PFSK-1 (cell line): ENCODE results near the gene PPP2R2D.

Experiments used
- FOXP2 ChIP-seq: optimal IDR thresholded peaks from 2 replicates; pipeline ENCODE3; 2011; ENCODE audit warnings: borderline replicate concordance, control low read depth, inconsistent platforms; ENCODE audit not compliant: insufficient read depth; ENCODE audit errors: extremely low read length, extremely low read depth
- POLR2AphosphoS5 ChIP-seq: IDR thresholded peaks from 2 replicates; pipeline ENCODE4 v1.6.1; 2012; ENCODE audit warnings: low read depth, mild to moderate bottlenecking, control low read depth, low read length, moderate library complexity
- SIN3A ChIP-seq: IDR thresholded peaks from 2 replicates; pipeline ENCODE4 v1.6.1; 2012; ENCODE audit warnings: mild to moderate bottlenecking, low read length, moderate library complexity, borderline replicate concordance; ENCODE audit not compliant: insufficient read depth
- TAF1 ChIP-seq: IDR thresholded peaks from 2 replicates; pipeline ENCODE4 v1.6.1; 2012; ENCODE audit warnings: low read length, control low read depth, borderline replicate concordance; ENCODE audit not compliant: insufficient read depth
- TF ChIP-seq, protein P1 (sequence below), 2 experiments: IDR thresholded peaks; 2 replicates each; pipeline versions ENCODE4 v1.6.1 to v1.8.0; 2011 to 2012; ENCODE audit warnings: low read depth in 2 of 2, low read length in 2 of 2, control low read depth in 1 of 2, inconsistent platforms in 1 of 2, mild to moderate bottlenecking in 1 of 2, moderate library complexity in 1 of 2; ENCODE audit not compliant: insufficient read depth in 1 of 2

DNA sequence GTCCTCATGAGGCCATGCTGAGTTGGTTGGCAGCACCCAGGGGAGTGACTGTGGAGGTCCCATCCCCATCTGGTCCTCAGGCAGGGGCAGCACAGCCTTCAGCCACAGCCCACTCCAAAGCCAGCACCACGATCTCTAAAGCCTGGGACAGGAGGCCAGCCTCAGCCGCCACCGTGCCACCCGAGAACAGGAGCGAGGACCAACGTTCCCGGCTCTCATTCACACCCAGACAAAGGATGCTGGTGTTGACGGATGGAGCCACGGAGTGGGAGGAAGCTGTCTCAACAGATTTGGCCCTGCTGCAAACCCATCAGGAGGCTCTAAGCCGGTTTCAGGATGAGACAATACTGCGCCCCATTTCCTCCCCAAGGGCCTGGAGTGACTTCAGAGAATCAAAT, 42.7 kb upstream of the PPP2R2D start:
- TF ChIP-seq SIN3A (no peak), POLR2AphosphoS5 (no peak), TAF1 (no peak), FOXP2 (no peak)
- TF ChIP-seq, protein P1, sequence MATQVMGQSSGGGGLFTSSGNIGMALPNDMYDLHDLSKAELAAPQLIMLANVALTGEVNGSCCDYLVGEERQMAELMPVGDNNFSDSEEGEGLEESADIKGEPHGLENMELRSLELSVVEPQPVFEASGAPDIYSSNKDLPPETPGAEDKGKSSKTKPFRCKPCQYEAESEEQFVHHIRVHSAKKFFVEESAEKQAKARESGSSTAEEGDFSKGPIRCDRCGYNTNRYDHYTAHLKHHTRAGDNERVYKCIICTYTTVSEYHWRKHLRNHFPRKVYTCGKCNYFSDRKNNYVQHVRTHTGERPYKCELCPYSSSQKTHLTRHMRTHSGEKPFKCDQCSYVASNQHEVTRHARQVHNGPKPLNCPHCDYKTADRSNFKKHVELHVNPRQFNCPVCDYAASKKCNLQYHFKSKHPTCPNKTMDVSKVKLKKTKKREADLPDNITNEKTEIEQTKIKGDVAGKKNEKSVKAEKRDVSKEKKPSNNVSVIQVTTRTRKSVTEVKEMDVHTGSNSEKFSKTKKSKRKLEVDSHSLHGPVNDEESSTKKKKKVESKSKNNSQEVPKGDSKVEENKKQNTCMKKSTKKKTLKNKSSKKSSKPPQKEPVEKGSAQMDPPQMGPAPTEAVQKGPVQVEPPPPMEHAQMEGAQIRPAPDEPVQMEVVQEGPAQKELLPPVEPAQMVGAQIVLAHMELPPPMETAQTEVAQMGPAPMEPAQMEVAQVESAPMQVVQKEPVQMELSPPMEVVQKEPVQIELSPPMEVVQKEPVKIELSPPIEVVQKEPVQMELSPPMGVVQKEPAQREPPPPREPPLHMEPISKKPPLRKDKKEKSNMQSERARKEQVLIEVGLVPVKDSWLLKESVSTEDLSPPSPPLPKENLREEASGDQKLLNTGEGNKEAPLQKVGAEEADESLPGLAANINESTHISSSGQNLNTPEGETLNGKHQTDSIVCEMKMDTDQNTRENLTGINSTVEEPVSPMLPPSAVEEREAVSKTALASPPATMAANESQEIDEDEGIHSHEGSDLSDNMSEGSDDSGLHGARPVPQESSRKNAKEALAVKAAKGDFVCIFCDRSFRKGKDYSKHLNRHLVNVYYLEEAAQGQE (IDR thresholded peaks at IDR 0.05; ENCODE audit: insufficient read depth in 1 of 2, low read depth in 2 of 2, low read length in 2 of 2) = no peak
